ENCODE measurements around the gene AP3B1. TPM values are rescaled to one million over a fixed set of nuclear protein-coding genes. Genes with fewer than 3 reads are reported as not detected.
A peak's percentile ranks its signal among the peaks of the same experiment; 100 is the strongest.

AP3B1 gene
- total RNA-seq, 1 donor from 2014 or later = 60.4 TPM

DNA sequence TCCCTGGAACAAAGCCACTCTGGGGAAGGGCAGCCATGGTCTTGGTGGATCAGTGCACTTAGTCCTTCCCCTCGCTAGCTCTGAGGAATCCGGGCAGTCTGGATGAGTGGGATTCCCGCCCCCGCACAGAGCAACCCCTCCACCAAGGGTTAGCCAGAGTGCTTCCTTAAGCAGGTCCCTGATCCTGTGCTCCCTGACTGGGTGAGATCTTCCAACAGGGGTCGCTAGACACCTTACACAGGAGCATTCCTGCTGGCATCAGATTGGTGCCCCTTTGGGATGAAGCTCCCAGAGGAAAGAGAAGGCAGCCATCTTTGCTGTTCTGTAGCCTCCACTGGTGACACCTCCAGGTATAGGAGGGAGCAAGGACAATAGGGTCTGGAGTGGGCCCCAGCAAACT lies 228.8 kb downstream of the AP3B1 start:
- H3K4me1 Mint-ChIP-seq (ENCODE audit: low read depth) = peaks cover 9% of the 10 kb centered on the region
- H3K36me3 Mint-ChIP-seq (ENCODE audit: low read depth) = peaks cover 30% of the 10 kb centered on the region
- no peak overlapping the region for H3K27ac Mint-ChIP-seq (ENCODE audit: unreplicated experiment)
- TF ChIP-seq, protein P1, sequence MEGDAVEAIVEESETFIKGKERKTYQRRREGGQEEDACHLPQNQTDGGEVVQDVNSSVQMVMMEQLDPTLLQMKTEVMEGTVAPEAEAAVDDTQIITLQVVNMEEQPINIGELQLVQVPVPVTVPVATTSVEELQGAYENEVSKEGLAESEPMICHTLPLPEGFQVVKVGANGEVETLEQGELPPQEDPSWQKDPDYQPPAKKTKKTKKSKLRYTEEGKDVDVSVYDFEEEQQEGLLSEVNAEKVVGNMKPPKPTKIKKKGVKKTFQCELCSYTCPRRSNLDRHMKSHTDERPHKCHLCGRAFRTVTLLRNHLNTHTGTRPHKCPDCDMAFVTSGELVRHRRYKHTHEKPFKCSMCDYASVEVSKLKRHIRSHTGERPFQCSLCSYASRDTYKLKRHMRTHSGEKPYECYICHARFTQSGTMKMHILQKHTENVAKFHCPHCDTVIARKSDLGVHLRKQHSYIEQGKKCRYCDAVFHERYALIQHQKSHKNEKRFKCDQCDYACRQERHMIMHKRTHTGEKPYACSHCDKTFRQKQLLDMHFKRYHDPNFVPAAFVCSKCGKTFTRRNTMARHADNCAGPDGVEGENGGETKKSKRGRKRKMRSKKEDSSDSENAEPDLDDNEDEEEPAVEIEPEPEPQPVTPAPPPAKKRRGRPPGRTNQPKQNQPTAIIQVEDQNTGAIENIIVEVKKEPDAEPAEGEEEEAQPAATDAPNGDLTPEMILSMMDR (IDR thresholded peaks at IDR 0.05) = no peak
- no peak overlapping the region for H3K4me3 Mint-ChIP-seq (ENCODE audit: unreplicated experiment)
- H3K9me3 Mint-ChIP-seq (ENCODE audit: low read depth) = peaks cover 27% of the 10 kb centered on the region
- no peaks in the 10 kb centered on the region for H3K27me3 Mint-ChIP-seq (ENCODE audit: low read depth)
- no peak for DNase-seq (ENCODE audit: low spot score)

DNA sequence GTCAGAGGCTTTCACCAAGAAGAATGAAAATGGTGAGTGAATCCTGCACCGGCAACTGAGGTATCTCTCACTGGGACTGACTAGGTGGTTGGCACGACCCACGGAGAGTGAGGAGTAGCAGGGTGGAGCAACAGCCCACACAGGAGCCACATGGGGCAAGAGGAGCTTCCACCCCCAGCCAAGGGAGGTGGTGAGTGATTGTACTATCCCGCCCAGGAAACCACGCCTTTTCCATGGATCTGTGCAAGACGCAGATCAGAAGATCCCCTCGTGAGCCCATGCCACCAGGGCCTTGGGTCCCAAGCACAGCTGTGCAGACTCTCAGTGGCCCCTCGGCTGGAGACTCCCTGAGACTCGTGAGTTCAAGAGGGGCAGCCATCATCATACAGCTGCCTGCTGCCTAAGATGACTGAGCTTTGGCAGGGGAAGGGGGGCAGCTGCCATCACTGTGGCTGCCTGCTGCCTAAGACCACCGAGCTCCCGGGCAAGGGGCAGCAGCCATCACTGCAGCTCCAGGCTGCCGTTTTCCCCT lies 229.5 kb downstream of the AP3B1 start:
- TF ChIP-seq, protein P1 (IDR thresholded peaks at IDR 0.05) = no peak
- no peaks in the 10 kb centered on the region for H3K27me3 Mint-ChIP-seq (ENCODE audit: low read depth)
- no peak overlapping the region for H3K4me3 Mint-ChIP-seq (ENCODE audit: unreplicated experiment)
- no peak for DNase-seq (ENCODE audit: low spot score)
- peaks cover 16% of the 10 kb centered on the region for H3K4me1 Mint-ChIP-seq (ENCODE audit: low read depth)
- peaks cover 26% of the 10 kb centered on the region for H3K36me3 Mint-ChIP-seq (ENCODE audit: low read depth)
- H3K9me3 Mint-ChIP-seq (ENCODE audit: low read depth) = peaks cover 22% of the 10 kb centered on the region
- no peak overlapping the region for H3K27ac Mint-ChIP-seq (ENCODE audit: unreplicated experiment)

DNA sequence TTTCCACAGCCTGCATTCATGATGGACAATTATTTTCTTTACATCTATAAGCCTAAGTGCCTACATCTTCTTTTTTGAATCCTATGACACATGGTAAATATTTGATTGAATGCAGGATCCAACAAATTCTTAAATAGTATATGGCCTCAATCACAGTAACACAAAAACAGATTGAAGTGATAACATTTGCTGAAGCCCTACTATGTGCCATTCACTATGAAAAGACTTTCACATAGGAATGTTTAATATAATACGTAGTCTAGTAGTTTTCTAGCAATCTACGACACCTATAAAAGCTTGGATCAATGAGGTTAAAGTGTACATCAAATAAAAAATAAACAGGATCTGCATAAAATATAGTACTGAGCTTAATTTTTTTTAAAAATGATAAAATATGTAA lies 231.0 kb downstream of the AP3B1 start:
- H3K27ac Mint-ChIP-seq (ENCODE audit: unreplicated experiment) = no peak overlapping the region

DNA sequence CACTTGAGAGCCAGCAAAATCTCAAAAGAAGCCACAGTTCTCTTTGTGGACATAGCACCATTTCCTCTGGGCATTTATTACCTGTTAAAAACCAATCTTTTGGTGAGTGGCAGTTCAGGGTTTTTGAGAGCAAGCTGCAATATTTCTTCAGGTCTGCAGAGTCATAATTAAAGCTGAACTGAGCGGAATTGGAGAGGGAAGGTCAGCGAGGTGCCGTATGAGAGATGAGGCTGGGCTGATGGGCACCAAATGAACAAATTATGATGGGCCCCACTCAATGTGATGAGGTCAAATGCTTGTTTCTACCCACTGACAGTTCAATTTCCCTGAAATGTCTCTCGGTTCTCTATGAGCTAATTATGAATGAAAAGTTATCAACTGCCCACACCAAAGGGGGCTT lies 231.9 kb downstream of the AP3B1 start:
- peaks cover 14% of the 10 kb centered on the region for H3K36me3 Mint-ChIP-seq (ENCODE audit: low read depth)
- H3K4me1 Mint-ChIP-seq (ENCODE audit: low read depth) = peaks cover 20% of the 10 kb centered on the region
- no peaks in the 10 kb centered on the region for H3K27me3 Mint-ChIP-seq (ENCODE audit: low read depth)
- peaks cover 13% of the 10 kb centered on the region for H3K9me3 Mint-ChIP-seq (ENCODE audit: low read depth)
- no peak for DNase-seq (ENCODE audit: low spot score)
- no peak overlapping the region for H3K27ac Mint-ChIP-seq (ENCODE audit: unreplicated experiment)
- TF ChIP-seq, protein P1 (IDR thresholded peaks at IDR 0.05) = no peak
- no peak overlapping the region for H3K4me3 Mint-ChIP-seq (ENCODE audit: unreplicated experiment)

More for the DNA sequence above, 231.0 kb downstream of the AP3B1 start:
- Mint-ChIP-seq H3K4me1 (ENCODE audit: low read depth) (peaks cover 20% of the 10 kb centered on the region), H3K36me3 (ENCODE audit: low read depth) (peaks cover 20% of the 10 kb centered on the region), H3K9me3 (ENCODE audit: low read depth) (peaks cover 15% of the 10 kb centered on the region), H3K27me3 (ENCODE audit: low read depth) (no peaks in the 10 kb centered on the region), H3K4me3 (ENCODE audit: unreplicated experiment) (no peak overlapping the region)
- no peak for DNase-seq (ENCODE audit: low spot score)
- TF ChIP-seq, protein P1 (IDR thresholded peaks at IDR 0.05) = no peak

DNA sequence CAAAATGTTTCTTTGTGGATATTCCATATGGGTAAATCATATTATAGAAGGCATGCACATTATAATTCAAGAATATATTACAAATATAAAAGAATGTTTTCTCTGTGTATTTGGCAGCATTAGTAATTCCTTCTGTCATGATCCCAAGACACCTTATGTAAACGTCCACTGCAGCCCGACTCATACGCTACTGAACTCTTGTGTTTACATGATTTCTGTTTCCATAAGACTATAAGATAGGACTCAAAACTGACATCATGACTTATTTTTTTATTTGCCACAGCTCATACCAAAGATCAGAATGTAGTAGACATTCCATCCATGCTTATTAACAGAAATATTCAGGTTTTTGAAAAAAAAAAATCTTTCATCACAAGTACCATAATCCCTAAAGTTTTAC lies 234.1 kb downstream of the AP3B1 start:
- no peaks in the 10 kb centered on the region for H3K9me3 Mint-ChIP-seq (ENCODE audit: low read depth)
- H3K27ac Mint-ChIP-seq (ENCODE audit: unreplicated experiment) = peak overlapping the region; percentile 3
- H3K4me1 Mint-ChIP-seq (ENCODE audit: low read depth) = peaks cover 20% of the 10 kb centered on the region
- TF ChIP-seq, protein P1 (IDR thresholded peaks at IDR 0.05) = no peak
- H3K27me3 Mint-ChIP-seq (ENCODE audit: low read depth) = no peaks in the 10 kb centered on the region
- no peaks in the 10 kb centered on the region for H3K36me3 Mint-ChIP-seq (ENCODE audit: low read depth)
- H3K4me3 Mint-ChIP-seq (ENCODE audit: unreplicated experiment) = no peak overlapping the region
- DNase-seq (ENCODE audit: low spot score) = no peak
